ENCODE data around the gene ZNF880. TPM values are rescaled to one million over a fixed set of nuclear protein-coding genes. Genes with fewer than 3 reads are reported as not detected.

Gene ZNF880
- total RNA-seq, 1 donor from 2014 or later = 67.6 TPM

Small RNA genes lying within 50 kb of the gene (small RNA-seq; reads per million reads assigned to genes)
- not detected for gene AC010332.1 (ENCODE audit: low replicate concordance)

Other genes starting within 250 kb of the ZNF880 start
- gene ZNF616, start 230.0 kb upstream of the ZNF880 start, total RNA-seq = 25.1 TPM
- gene ZNF836, start 198.3 kb upstream of the ZNF880 start, total RNA-seq = 39.1 TPM
- 133 TPM for gene PPP2R1A, start 179.9 kb upstream of the ZNF880 start, total RNA-seq
- gene ZNF766, start 100.3 kb upstream of the ZNF880 start, total RNA-seq = 12.8 TPM
- gene ZNF480, start 72.8 kb upstream of the ZNF880 start, total RNA-seq = 11.1 TPM
- 11.8 TPM for gene ZNF610, start 33.7 kb upstream of the ZNF880 start, total RNA-seq
- gene ZNF528, start 27.9 kb downstream of the ZNF880 start, total RNA-seq = 48.9 TPM
- gene ZNF534, start 59.2 kb downstream of the ZNF880 start, total RNA-seq = 2.7 TPM
- gene ZNF578, start 83.6 kb downstream of the ZNF880 start, total RNA-seq = 24.3 TPM
- gene ZNF808, start 157.7 kb downstream of the ZNF880 start, total RNA-seq = 19.4 TPM
- gene ZNF701, start 200.4 kb downstream of the ZNF880 start, total RNA-seq = 18.7 TPM